OCI-LY7 (cell line): Measurements from ENCODE around the gene FLNB. TPM values are rescaled to one million over a fixed set of nuclear protein-coding genes. Genes with fewer than 3 reads are reported as not detected.

Experiments
- BruUV-seq: library from RNA; stranded (reverse); fragments of 400-500 nt; replicated peaks from 2 replicates; lab custom pipeline; 2021; lab: Mats Ljungman, UMichigan
- CTCF ChIA-PET: fragments of 300-600 bp; sonication (Branson Sonifier 250); formaldehyde crosslinking; loops from one replicate; lab custom pipeline; 2022; ENCODE audit warnings: antibody characterized with exemption; ENCODE audit not compliant: unreplicated experiment; lab: Charles Lee
- POLR2A ChIA-PET: fragments of 300-600 bp; sonication (Branson Sonifier 250); formaldehyde crosslinking; loops from one replicate; lab custom pipeline; 2022; ENCODE audit warnings: antibody characterized with exemption; lab: Charles Lee
- DNase-seq: peaks from one replicate; pipeline ENCODE4 v3.0.0-alpha.2; 2015; ENCODE audit warnings: low spot score
- H2AFZ ChIP-seq: fragments of 200-600 bp; sonication (generic), shearing (Covaris generic); 2 replicates; pipeline ENCODE4 v1.6.1; 2014; ENCODE audit warnings: mild to moderate bottlenecking, antibody characterized with exemption, low read length, moderate library complexity
- H3K27ac ChIP-seq: fragments of 200-600 bp; sonication (generic); 2 replicates; pipeline ENCODE4 v1.5.1; 2014; ENCODE audit warnings: mixed run types, low read depth, mild to moderate bottlenecking, moderate library complexity, low read length, inconsistent platforms; ENCODE audit not compliant: poor library complexity, severe bottlenecking
- H3K36me3 ChIP-seq: fragments of 200-600 bp; sonication (generic); 2 replicates; pipeline ENCODE4 v1.6.1; 2014; ENCODE audit warnings: mild to moderate bottlenecking, antibody characterized with exemption, low read length, moderate library complexity, mixed read lengths; ENCODE audit not compliant: insufficient read depth
- H3K4me1 ChIP-seq: fragments of 200-600 bp; sonication (generic); 2 replicates; pipeline ENCODE4 v1.5.1; 2014; ENCODE audit warnings: mild to moderate bottlenecking, low read length; ENCODE audit not compliant: insufficient read depth, poor library complexity, severe bottlenecking
- H3K4me2 ChIP-seq: fragments of 200-600 bp; sonication (generic); 2 replicates; pipeline ENCODE4 v1.6.1; 2014; ENCODE audit warnings: mild to moderate bottlenecking, low read length
- H3K4me3 ChIP-seq: fragments of 200-600 bp; sonication (generic); 2 replicates; pipeline ENCODE4 v1.5.1; 2014; ENCODE audit warnings: mild to moderate bottlenecking, low read depth, low read length; ENCODE audit not compliant: poor library complexity, severe bottlenecking
- H3K79me2 ChIP-seq: fragments of 200-600 bp; sonication (generic); 2 replicates; pipeline ENCODE4 v1.6.1; 2016; ENCODE audit warnings: low read depth, mild to moderate bottlenecking, low read length, moderate library complexity, mixed read lengths; ENCODE audit not compliant: insufficient read depth
- H3K9me2 ChIP-seq: fragments of 200-600 bp; sonication (generic); 2 replicates; pipeline ENCODE4 v1.6.1; 2016; ENCODE audit warnings: mild to moderate bottlenecking, low read length, mixed read lengths; ENCODE audit not compliant: insufficient read depth
- H3K9me3 ChIP-seq: fragments of 200-600 bp; sonication (generic); 2 replicates; pipeline ENCODE4 v1.6.1; 2014; ENCODE audit warnings: mild to moderate bottlenecking, mixed run types, low read length, mixed read lengths
- H4K20me1 ChIP-seq: fragments of 200-600 bp; sonication (generic); 2 replicates; pipeline ENCODE4 v1.6.1; 2014; ENCODE audit warnings: mild to moderate bottlenecking, antibody characterized with exemption, low read length, moderate library complexity, mixed read lengths; ENCODE audit not compliant: insufficient read depth
- CTCF ChIP-seq: fragments of 200-600 bp; sonication (generic); conservative IDR thresholded peaks from 2 replicates; pipeline ENCODE4 v1.5.1; 2014; ENCODE audit warnings: mild to moderate bottlenecking, antibody characterized with exemption, low read length, moderate library complexity, mixed read lengths
- EZH2phosphoT487 ChIP-seq: fragments of 200-600 bp; sonication (generic); IDR thresholded peaks from 2 replicates; pipeline ENCODE4 v1.6.1; 2018; ENCODE audit warnings: low read depth, borderline replicate concordance, mild to moderate bottlenecking, mixed run types, antibody characterized with exemption, low read length, moderate library complexity, mixed read lengths
- intact Hi-C: fragments of 100-400 bp; cut with micrococcal nuclease; formaldehyde crosslinking; loops from one replicate; pipeline ENCODE4 v1.10.0; 2022; ENCODE audit not compliant: unreplicated experiment
- total RNA-seq, 2 experiments: library from RNA; depleted of rRNA in 1 of 2; stranded (reverse); fragments of >200 nt in 1 of 2; shearing (Covaris generic) in 1 of 2; gene quantifications; 2 replicates each; pipeline ENCODE4 v1.2.3, GENCODE V29; 2014 to 2022

FLNB gene
- total RNA-seq, 2 experiments from 2014 or later: 29.9 to 39.1 TPM

GRCh38 chr3:57966829-57967228 is 41.4 kb upstream of the FLNB start:
- TF ChIP-seq EZH2phosphoT487 (no peak), CTCF (no peak)
- no peak for DNase-seq
- BruUV-seq: no TSS peak
- no peaks in the 10 kb centered on the region for H3K9me2 ChIP-seq
- intact Hi-C loops: no loop called here
- no peak overlapping the region for H3K27ac ChIP-seq
- H3K36me3 ChIP-seq: no peaks in the 10 kb centered on the region
- no peaks in the 10 kb centered on the region for H3K9me3 ChIP-seq
- POLR2A ChIA-PET: no interaction called here
- no peak overlapping the region for H3K4me3 ChIP-seq
- H3K4me1 ChIP-seq: no peaks in the 10 kb centered on the region
- H3K4me2 ChIP-seq: no peak overlapping the region
- no peaks in the 10 kb centered on the region for H3K79me2 ChIP-seq
- H2AFZ ChIP-seq: no peak overlapping the region
- CTCF ChIA-PET: no interaction called here
- no peaks in the 10 kb centered on the region for H4K20me1 ChIP-seq

GRCh38 chr3:57967590-57967989 is 40.6 kb upstream of the FLNB start:
- ChIA-PET CTCF (interaction anchor here (0.7 kb wide), 1 partner anchor 200 kb away, joined by 3 read pairs; no protein-coding TSS in a partner anchor), POLR2A (no interaction called here)
- peaks cover 5% of the 10 kb centered on the region for H3K4me1 ChIP-seq
- no peak for DNase-seq
- no peak overlapping the region for H3K4me2 ChIP-seq
- no peaks in the 10 kb centered on the region for H3K9me2 ChIP-seq
- H3K36me3 ChIP-seq: no peaks in the 10 kb centered on the region
- no peak overlapping the region for H2AFZ ChIP-seq
- no peaks in the 10 kb centered on the region for H4K20me1 ChIP-seq
- H3K27ac ChIP-seq: no peak overlapping the region
- H3K4me3 ChIP-seq: no peak overlapping the region
- no peaks in the 10 kb centered on the region for H3K9me3 ChIP-seq
- H3K79me2 ChIP-seq: no peaks in the 10 kb centered on the region
- BruUV-seq: no TSS peak
- TF ChIP-seq CTCF: no peak
- no peak for TF ChIP-seq EZH2phosphoT487
- intact Hi-C loops: no loop called here

- ChIA-PET POLR2A (interaction anchor here (1.2 kb wide), 1 partner anchor 10 kb away, joined by 4 read pairs; no protein-coding TSS in a partner anchor), CTCF (no interaction called here)
- intact Hi-C loops: no loop called here
- peaks cover 9% of the 10 kb centered on the region for H3K4me1 ChIP-seq
- DNase-seq: no peak
- no peaks in the 10 kb centered on the region for H3K9me2 ChIP-seq
- H3K4me2 ChIP-seq: no peak overlapping the region
- no peaks in the 10 kb centered on the region for H3K36me3 ChIP-seq
- TF ChIP-seq EZH2phosphoT487 (no peak), CTCF (no peak)
- H4K20me1 ChIP-seq: no peaks in the 10 kb centered on the region
- no peak overlapping the region for H3K4me3 ChIP-seq
- no peak overlapping the region for H3K27ac ChIP-seq
- H3K79me2 ChIP-seq: no peaks in the 10 kb centered on the region
- no peaks in the 10 kb centered on the region for H3K9me3 ChIP-seq
- no peak overlapping the region for H2AFZ ChIP-seq
- no TSS peak for BruUV-seq
These were observed 39.7 kb upstream of the FLNB start for GRCh38 chr3:57968501-57968900.
